ENCODE measurements around the gene CNGA3. TPM values are rescaled to one million over a fixed set of nuclear protein-coding genes. Genes with fewer than 3 reads are reported as not detected.

CNGA3 gene
- total and polyA plus RNA-seq, 10 of the 15 experiments (the other 5 are each of a cell fraction or from before 2014, with no cell fraction given), result not detected

DNA sequence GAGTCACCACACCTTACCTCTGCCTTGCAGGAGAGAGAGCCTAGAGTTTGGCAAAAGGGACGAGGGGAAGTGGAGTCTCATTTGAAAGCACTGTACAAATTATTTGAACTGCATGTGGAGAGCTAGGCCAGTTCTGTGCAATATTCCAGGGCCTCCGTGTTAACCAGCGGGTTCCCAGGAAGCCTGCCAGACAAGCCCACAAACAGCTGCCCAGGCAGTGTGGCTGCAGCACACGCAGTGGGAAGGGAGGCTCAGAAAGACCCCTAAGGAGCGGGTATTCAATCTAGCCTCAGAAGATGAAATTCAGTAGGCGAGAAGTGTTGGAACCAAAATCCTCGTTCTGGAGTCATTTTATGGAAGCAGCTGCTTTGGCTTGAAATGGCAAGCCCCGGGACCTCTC lies 30.7 kb downstream of the CNGA3 start (continued):
- TF ChIP-seq, protein P1, sequence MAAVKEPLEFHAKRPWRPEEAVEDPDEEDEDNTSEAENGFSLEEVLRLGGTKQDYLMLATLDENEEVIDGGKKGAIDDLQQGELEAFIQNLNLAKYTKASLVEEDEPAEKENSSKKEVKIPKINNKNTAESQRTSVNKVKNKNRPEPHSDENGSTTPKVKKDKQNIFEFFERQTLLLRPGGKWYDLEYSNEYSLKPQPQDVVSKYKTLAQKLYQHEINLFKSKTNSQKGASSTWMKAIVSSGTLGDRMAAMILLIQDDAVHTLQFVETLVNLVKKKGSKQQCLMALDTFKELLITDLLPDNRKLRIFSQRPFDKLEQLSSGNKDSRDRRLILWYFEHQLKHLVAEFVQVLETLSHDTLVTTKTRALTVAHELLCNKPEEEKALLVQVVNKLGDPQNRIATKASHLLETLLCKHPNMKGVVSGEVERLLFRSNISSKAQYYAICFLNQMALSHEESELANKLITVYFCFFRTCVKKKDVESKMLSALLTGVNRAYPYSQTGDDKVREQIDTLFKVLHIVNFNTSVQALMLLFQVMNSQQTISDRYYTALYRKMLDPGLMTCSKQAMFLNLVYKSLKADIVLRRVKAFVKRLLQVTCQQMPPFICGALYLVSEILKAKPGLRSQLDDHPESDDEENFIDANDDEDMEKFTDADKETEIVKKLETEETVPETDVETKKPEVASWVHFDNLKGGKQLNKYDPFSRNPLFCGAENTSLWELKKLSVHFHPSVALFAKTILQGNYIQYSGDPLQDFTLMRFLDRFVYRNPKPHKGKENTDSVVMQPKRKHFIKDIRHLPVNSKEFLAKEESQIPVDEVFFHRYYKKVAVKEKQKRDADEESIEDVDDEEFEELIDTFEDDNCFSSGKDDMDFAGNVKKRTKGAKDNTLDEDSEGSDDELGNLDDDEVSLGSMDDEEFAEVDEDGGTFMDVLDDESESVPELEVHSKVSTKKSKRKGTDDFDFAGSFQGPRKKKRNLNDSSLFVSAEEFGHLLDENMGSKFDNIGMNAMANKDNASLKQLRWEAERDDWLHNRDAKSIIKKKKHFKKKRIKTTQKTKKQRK (IDR thresholded peaks at IDR 0.05; ENCODE audit: low read depth, low read length), result no peak
- no peak for TF ChIP-seq SREBF2 (IDR thresholded peaks at IDR 0.05; ENCODE audit: low read length)

DNA sequence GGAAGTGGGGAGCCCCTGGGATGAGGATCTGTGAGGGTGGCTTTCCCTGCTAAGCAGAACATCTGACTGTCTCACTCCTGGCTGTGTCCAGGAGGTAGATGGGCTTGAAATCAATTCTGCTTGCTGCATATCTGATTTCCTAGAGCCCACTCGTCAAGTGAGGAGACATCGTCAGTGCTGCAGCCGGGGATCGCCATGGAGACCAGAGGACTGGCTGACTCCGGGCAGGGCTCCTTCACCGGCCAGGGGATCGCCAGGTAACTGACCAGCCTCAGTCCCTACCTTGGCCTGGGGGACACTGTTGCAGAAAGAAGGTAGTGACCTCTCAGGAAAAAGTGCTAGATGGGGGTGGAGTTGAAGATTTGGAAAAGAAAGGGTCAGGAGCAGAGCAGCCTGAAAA lies 31.3 kb downstream of the CNGA3 start:
- ATAC-seq (no peak), FAIRE-seq (no peak), DNase-seq (ENCODE audit: low read depth, low spot score) (no peak)
- Histone ChIP-seq H4K20me1 (ENCODE audit: control insufficient read depth, insufficient read depth) (no peaks in the 10 kb centered on the region), H3K36me3 (ENCODE audit: control insufficient read depth in 2 of 2, insufficient read depth in 2 of 2, low read length in 1 of 2) (no peaks in the 10 kb centered on the region), H3K4me2 (ENCODE audit: control insufficient read depth, insufficient read depth) (no peak overlapping the region), H3K9ac (ENCODE audit: control insufficient read depth, insufficient read depth, low read length) (no peak overlapping the region), H3K9me3 (replicated peaks; ENCODE audit: control insufficient read depth, insufficient read depth, low read length) (no peaks in the 10 kb centered on the region), H3K27ac (ENCODE audit: control insufficient read depth, insufficient read depth) (no peak overlapping the region), H2AFZ (ENCODE audit: control insufficient read depth, low read depth, low read length) (no peak overlapping the region), H3K4me1 (ENCODE audit: control insufficient read depth, insufficient read depth, low read length) (no peaks in the 10 kb centered on the region), H3K4me3 (no peak overlapping the region), H3K79me2 (ENCODE audit: control insufficient read depth, insufficient read depth, low read length) (no peaks in the 10 kb centered on the region), H3K27me3 (replicated peaks in 1 of 2; ENCODE audit: control insufficient read depth in 2 of 2, insufficient read depth in 2 of 2, low read length in 1 of 2) (peaks cover 0 to 7% of the 10 kb centered on the region in 2 experiments; a peak in 3 of 4 replicates)
- TF ChIP-seq, protein P2, sequence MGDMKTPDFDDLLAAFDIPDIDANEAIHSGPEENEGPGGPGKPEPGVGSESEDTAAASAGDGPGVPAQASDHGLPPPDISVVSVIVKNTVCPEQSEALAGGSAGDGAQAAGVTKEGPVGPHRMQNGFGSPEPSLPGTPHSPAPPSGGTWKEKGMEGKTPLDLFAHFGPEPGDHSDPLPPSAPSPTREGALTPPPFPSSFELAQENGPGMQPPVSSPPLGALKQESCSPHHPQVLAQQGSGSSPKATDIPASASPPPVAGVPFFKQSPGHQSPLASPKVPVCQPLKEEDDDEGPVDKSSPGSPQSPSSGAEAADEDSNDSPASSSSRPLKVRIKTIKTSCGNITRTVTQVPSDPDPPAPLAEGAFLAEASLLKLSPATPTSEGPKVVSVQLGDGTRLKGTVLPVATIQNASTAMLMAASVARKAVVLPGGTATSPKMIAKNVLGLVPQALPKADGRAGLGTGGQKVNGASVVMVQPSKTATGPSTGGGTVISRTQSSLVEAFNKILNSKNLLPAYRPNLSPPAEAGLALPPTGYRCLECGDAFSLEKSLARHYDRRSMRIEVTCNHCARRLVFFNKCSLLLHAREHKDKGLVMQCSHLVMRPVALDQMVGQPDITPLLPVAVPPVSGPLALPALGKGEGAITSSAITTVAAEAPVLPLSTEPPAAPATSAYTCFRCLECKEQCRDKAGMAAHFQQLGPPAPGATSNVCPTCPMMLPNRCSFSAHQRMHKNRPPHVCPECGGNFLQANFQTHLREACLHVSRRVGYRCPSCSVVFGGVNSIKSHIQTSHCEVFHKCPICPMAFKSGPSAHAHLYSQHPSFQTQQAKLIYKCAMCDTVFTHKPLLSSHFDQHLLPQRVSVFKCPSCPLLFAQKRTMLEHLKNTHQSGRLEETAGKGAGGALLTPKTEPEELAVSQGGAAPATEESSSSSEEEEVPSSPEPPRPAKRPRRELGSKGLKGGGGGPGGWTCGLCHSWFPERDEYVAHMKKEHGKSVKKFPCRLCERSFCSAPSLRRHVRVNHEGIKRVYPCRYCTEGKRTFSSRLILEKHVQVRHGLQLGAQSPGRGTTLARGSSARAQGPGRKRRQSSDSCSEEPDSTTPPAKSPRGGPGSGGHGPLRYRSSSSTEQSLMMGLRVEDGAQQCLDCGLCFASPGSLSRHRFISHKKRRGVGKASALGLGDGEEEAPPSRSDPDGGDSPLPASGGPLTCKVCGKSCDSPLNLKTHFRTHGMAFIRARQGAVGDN (IDR thresholded peaks at IDR 0.05), result no peak
- TF ChIP-seq, protein P3, sequence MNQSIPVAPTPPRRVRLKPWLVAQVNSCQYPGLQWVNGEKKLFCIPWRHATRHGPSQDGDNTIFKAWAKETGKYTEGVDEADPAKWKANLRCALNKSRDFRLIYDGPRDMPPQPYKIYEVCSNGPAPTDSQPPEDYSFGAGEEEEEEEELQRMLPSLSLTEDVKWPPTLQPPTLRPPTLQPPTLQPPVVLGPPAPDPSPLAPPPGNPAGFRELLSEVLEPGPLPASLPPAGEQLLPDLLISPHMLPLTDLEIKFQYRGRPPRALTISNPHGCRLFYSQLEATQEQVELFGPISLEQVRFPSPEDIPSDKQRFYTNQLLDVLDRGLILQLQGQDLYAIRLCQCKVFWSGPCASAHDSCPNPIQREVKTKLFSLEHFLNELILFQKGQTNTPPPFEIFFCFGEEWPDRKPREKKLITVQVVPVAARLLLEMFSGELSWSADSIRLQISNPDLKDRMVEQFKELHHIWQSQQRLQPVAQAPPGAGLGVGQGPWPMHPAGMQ (IDR thresholded peaks at IDR 0.05; ENCODE audit: borderline replicate concordance), result no peak
- no peak for TF ChIP-seq TCF3 (IDR thresholded peaks at IDR 0.05; ENCODE audit: borderline replicate concordance, insufficient read depth, low read depth, low read length)
- TF ChIP-seq FOS (IDR thresholded peaks at IDR 0.05; ENCODE audit: borderline replicate concordance, extremely low read depth, insufficient read length), result no peak
- POLR2A ChIA-PET, result interaction anchor here (1.0 kb wide), 1 partner anchor 95 kb away, joined by 3 read pairs; no protein-coding TSS in a partner anchor
- no TSS peak for BruUV-seq (replicated peaks)
- WGBS (ENCODE audit: insufficient coverage, insufficient replicate concordance, low lambda C conversion rate, missing lambda C conversion rate), result 56% methylated on average over 7 of the region's 7 CpGs
- SMC1A ChIA-PET (ENCODE audit: uncharacterized antibody, unreplicated experiment), result interaction anchor here (1.0 to 1.5 kb wide), 2 partner anchors 14 to 19 kb away, joined by 4 read pairs; no protein-coding TSS in a partner anchor
- intact Hi-C loops (cut with micrococcal nuclease; ENCODE audit: unreplicated experiment), result no loop called here
- RAD21 ChIA-PET (ENCODE audit: unreplicated experiment), result no interaction called here
- CTCF ChIA-PET, result interaction anchor here (1.4 kb wide), 1 partner anchor 668 kb away, joined by 3 read pairs; no protein-coding TSS in a partner anchor
- in situ Hi-C loops (cut with MboI), result no loop called here
